ENCODE results near the gene DTNB. TPM values are rescaled to one million over a fixed set of nuclear protein-coding genes. Genes with fewer than 3 reads are reported as not detected.

Gene DTNB
- total and polyA plus RNA-seq, 2 of the 4 experiments (the other 2 are of a cell fraction) = 3.8 to 5.3 TPM

DNA sequence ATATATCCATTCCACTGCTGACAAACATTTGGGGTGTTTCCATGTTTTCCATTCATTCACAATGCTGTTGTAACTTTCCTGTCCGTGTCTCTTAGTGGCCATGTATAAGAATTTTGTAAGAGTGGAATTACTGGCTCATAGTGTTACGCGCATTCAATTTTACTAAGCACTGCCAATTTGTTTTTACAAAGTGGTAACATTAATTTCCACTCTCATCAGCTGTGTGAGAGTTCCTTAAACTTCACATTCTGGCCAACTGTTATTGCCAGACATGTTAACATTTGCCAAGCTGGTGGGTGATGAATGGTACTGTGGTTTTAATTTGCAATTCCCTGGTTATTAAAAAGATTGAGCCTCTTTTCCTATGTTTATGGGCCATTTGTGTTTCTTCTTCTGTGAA is 134.2 kb downstream of the DTNB start:
- Histone ChIP-seq H3K27me3 (ENCODE audit: control insufficient read depth, insufficient read depth, low read length) (no peaks in the 10 kb centered on the region), H3K4me1 (ENCODE audit: control insufficient read depth, insufficient read depth, low read length) (no peaks in the 10 kb centered on the region), H3K9ac (ENCODE audit: low read depth, low read length) (no peak overlapping the region), H3K9me3 (ENCODE audit: control insufficient read depth, insufficient read depth, low read length) (no peaks in the 10 kb centered on the region), H4K8ac (ENCODE audit: low read depth in 2 of 2, low read length in 2 of 2) (no peak overlapping the region), H3K14ac (replicated peaks; ENCODE audit: low read depth, low read length) (no peak overlapping the region), H3K27ac (ENCODE audit: insufficient read depth, low read length) (no peak overlapping the region), H4K91ac (ENCODE audit: insufficient read depth, low read depth, low read length) (no peak overlapping the region), H2BK120ac (ENCODE audit: low read depth, low read length) (no peak overlapping the region), H3K9me1 (ENCODE audit: insufficient read depth, low read length) (no peaks in the 10 kb centered on the region), H3K36me3 (ENCODE audit: control insufficient read depth, insufficient read depth, low read length) (no peaks in the 10 kb centered on the region), H3K18ac (ENCODE audit: low read depth, low read length) (no peak overlapping the region), H4K20me1 (ENCODE audit: insufficient read depth, low read length) (no peaks in the 10 kb centered on the region), H3K4me2 (ENCODE audit: low read depth, low read length) (no peak overlapping the region), H3K79me1 (ENCODE audit: low read depth in 1 of 2, low read length in 2 of 2) (no peaks in the 10 kb centered on the region), H2AFZ (replicated peaks; ENCODE audit: low read length, poor library complexity) (no peak overlapping the region), H2AK5ac (ENCODE audit: low read depth, low read length) (no peak overlapping the region), H3K4ac (ENCODE audit: low read depth, low read length) (no peak overlapping the region), H2BK5ac (ENCODE audit: low read depth, low read length, poor library complexity, severe bottlenecking) (no peak overlapping the region), H3K23ac (ENCODE audit: low read depth, low read length) (no peak overlapping the region), H4K5ac (ENCODE audit: low read depth, low read length) (no peak overlapping the region), H2BK15ac (ENCODE audit: low read depth, low read length) (no peak overlapping the region), H3K4me3 (ENCODE audit: insufficient read depth, low read depth, low read length) (no peak overlapping the region), H2AK9ac (replicated peaks; ENCODE audit: low read depth, low read length, poor library complexity) (no peak overlapping the region), H3K56ac (ENCODE audit: extremely low read depth, insufficient read depth, low read length) (no peak overlapping the region), H2BK20ac (ENCODE audit: low read depth, low read length) (no peak overlapping the region)
- ATAC-seq (ENCODE audit: low read depth) (no peak), DNase-seq (no peak)
- ChIA-PET CTCF (no interaction called here), POLR2A (ENCODE audit: unreplicated experiment) (no interaction called here)
- no TSS peak for BruUV-seq (replicated peaks)
- intact Hi-C loops (cut with micrococcal nuclease) (no loop called here), in situ Hi-C loops (cut with MboI; ENCODE audit: low sequenced_read_pairs) (no loop called here), dilution Hi-C loops (cut with HindIII; ENCODE audit: low sequenced_read_pairs, unreplicated experiment) (no loop called here)
- WGBS, 2 experiments (ENCODE audit: extremely low coverage in 2 of 2, insufficient read length in 1 of 2) = no CpG with 5 or more reads among the region's 3 CpGs
- TF ChIP-seq CTCF (conservative IDR thresholded peaks at IDR 0.05; ENCODE audit: low read depth, low read length) (no peak), CEBPB (IDR thresholded peaks at IDR 0.05; ENCODE audit: low read depth, low read length) (no peak), FOS (IDR thresholded peaks at IDR 0.05; ENCODE audit: low read depth, low read length) (no peak), BHLHE40 (IDR thresholded peaks at IDR 0.05; ENCODE audit: low read depth, low read length) (no peak)
